Measurements from ENCODE around the gene DXO. TPM values are rescaled to one million over a fixed set of nuclear protein-coding genes. Genes with fewer than 3 reads are reported as not detected.

DXO gene
- total and polyA plus RNA-seq, 2 of the 13 experiments (the other 11 are each of a cell fraction or from before 2014, with no cell fraction given): 18.6 to 26.2 TPM

GRCh38 chr6:31947864-31948263 is 24.1 kb downstream of the DXO start:
- BruUV-seq (replicated peaks): no TSS peak
- H3K4me3 ChIP-seq (replicated peaks in 1 of 3; ENCODE audit: insufficient read depth in 1 of 3, low read depth in 2 of 3, low read length in 3 of 3): 0 out of 6 replicates have a peak overlapping the region, but pooled peaks of 1 of the 3 experiments have one; percentile 90
- no peak for DNase-seq (ENCODE audit: low spot score)
- TF ChIP-seq ZNF17 (CRISPR knock-in tag; IDR thresholded peaks at IDR 0.05) (0 out of 2 replicates have a peak, but pooled peaks have one; percentile 31), ZNF34 (CRISPR knock-in tag; IDR thresholded peaks at IDR 0.05; ENCODE audit: borderline replicate concordance) (0 out of 2 replicates have a peak, but pooled peaks have one; percentile 4), RXRA (CRISPR knock-in tag; IDR thresholded peaks at IDR 0.05) (no peak), ZNF274 (CRISPR knock-in tag; IDR thresholded peaks at IDR 0.05) (0 out of 2 replicates have a peak, but pooled peaks have one; percentile 35), RNF219 (CRISPR knock-in tag; IDR thresholded peaks at IDR 0.05) (peak; percentile 66; the same call in 1 of the 2 replicates), BCL3 (CRISPR knock-in tag; IDR thresholded peaks at IDR 0.05) (no peak), ZNF709 (CRISPR knock-in tag; IDR thresholded peaks at IDR 0.05) (no peak), GLI4 (CRISPR knock-in tag; IDR thresholded peaks at IDR 0.05; ENCODE audit: borderline replicate concordance) (0 out of 2 replicates have a peak, but pooled peaks have one; percentile 42), MAFK (conservative IDR thresholded peaks at IDR 0.05 in 1 of 2, IDR thresholded peaks at IDR 0.05 in 1 of 2; ENCODE audit: low read length in 2 of 2) (peak; percentile 64 to 69), ZNF891 (CRISPR knock-in tag; IDR thresholded peaks at IDR 0.05) (no peak), ZNF598 (CRISPR knock-in tag; IDR thresholded peaks at IDR 0.05; ENCODE audit: borderline replicate concordance) (0 out of 2 replicates have a peak, but pooled peaks have one; percentile 27), ZFY (CRISPR knock-in tag; IDR thresholded peaks at IDR 0.05) (no peak), XRCC5 (optimal IDR thresholded peaks at IDR 0.05; ENCODE audit: low read length) (peak; percentile 11), MAFF (IDR thresholded peaks at IDR 0.05; ENCODE audit: low read depth, low read length) (peak; percentile 62), ZNF550 (CRISPR knock-in tag; IDR thresholded peaks at IDR 0.05; ENCODE audit: borderline replicate concordance) (0 out of 2 replicates have a peak, but pooled peaks have one; percentile 16)
- no peak overlapping the region for H2AFZ ChIP-seq (ENCODE audit: low read length)
- H3K4me2 ChIP-seq (ENCODE audit: low read depth, low read length): peak overlapping the region; percentile 98
- H3K4me1 ChIP-seq (ENCODE audit: insufficient read depth, low read length): peaks cover 71% of the 10 kb centered on the region
- H3K9me3 ChIP-seq (ENCODE audit: low read length): no peaks in the 10 kb centered on the region
- FAIRE-seq: no peak
- no peaks in the 10 kb centered on the region for H4K20me1 ChIP-seq (ENCODE audit: insufficient read depth, low read length)
- intact Hi-C loops (cut with micrococcal nuclease; ENCODE audit: unreplicated experiment) (no loop called here), in situ Hi-C loops (cut with HindIII; ENCODE audit: extremely low pct_ligation_motif_present, low pct_unique_long_range_greater_than_20kb) (loop anchor here (5.0 kb wide), 1 partner anchor 46 kb away; the partner anchor contains the start of gene ZBTB12)
- POLR2A ChIA-PET: interaction anchor here (1.4 to 6.3 kb wide), 3 partner anchors 19 to 50 kb away, joined by 5 to 69 read pairs (median 6); partner anchors contain the start of gene ZBTB12
- 100% methylated on average over 4 of the region's 4 CpGs for WGBS (ENCODE audit: low lambda C conversion rate)
- no peaks in the 10 kb centered on the region; a peak in 1 of 5 replicates for H3K27me3 ChIP-seq (ENCODE audit: control insufficient read depth in 1 of 2, insufficient read depth in 2 of 2, low read length in 2 of 2)
- no peak for ATAC-seq
- peaks cover 22% of the 10 kb centered on the region for H3K79me2 ChIP-seq (ENCODE audit: insufficient read depth, low read length)
- CTCF ChIA-PET (ENCODE audit: low intra/inter-chr PET ratio, low total read pairs): no interaction called here
- H3K36me3 ChIP-seq (replicated peaks in 1 of 2; ENCODE audit: control insufficient read depth in 1 of 2, insufficient read depth in 2 of 2, low read length in 2 of 2): peaks cover 21 to 74% of the 10 kb centered on the region in 2 experiments
- peak overlapping the region; percentile 4 for H3K27ac ChIP-seq (ENCODE audit: extremely low read length, insufficient read depth, low read length)
- peak overlapping the region; percentile 91; the same call in 1 of the 2 replicates for H3K9ac ChIP-seq (ENCODE audit: insufficient read depth, low read depth, low read length)

Measured in HepG2 (cell line).